H9 (cell line): Measurements from ENCODE around the gene DTNB. TPM values are rescaled to one million over a fixed set of nuclear protein-coding genes. Genes with fewer than 3 reads are reported as not detected.

Source experiments
- DNase-seq: peaks from one replicate; pipeline ENCODE4 v3.0.0-alpha.2; 2017
- H2AFZ ChIP-seq: one replicate; pipeline ENCODE4 v1.6.1; 2013; ENCODE audit warnings: mild to moderate bottlenecking, low read length, control low read depth, moderate library complexity
- H2AK5ac ChIP-seq: 2 replicates; pipeline ENCODE4 v1.6.1; 2013; ENCODE audit warnings: low read length, control low read depth, mixed read lengths; ENCODE audit not compliant: insufficient read length
- H2BK120ac ChIP-seq: one replicate; pipeline ENCODE4 v1.6.1; 2013; ENCODE audit warnings: low read depth, mild to moderate bottlenecking, low read length, control low read depth, inconsistent platforms; ENCODE audit not compliant: poor library complexity, severe bottlenecking
- H2BK12ac ChIP-seq: 2 replicates; pipeline ENCODE4 v1.6.1; 2013; ENCODE audit warnings: low read length, control low read depth, mixed read lengths, low read depth; ENCODE audit not compliant: insufficient read length
- H2BK15ac ChIP-seq: 2 replicates; pipeline ENCODE4 v1.6.1; 2013; ENCODE audit warnings: low read depth, low read length, control low read depth
- H2BK20ac ChIP-seq: one replicate; pipeline ENCODE4 v1.6.1; 2013; ENCODE audit warnings: low read depth, mild to moderate bottlenecking, low read length, control low read depth, inconsistent platforms; ENCODE audit not compliant: poor library complexity, severe bottlenecking
- H2BK5ac ChIP-seq: 2 replicates; pipeline ENCODE4 v1.6.1; 2013; ENCODE audit warnings: low read length, control low read depth, mixed read lengths; ENCODE audit not compliant: insufficient read length
- H3K14ac ChIP-seq: 2 replicates; pipeline ENCODE4 v1.6.1; 2013; ENCODE audit warnings: low read length, control low read depth; ENCODE audit not compliant: insufficient read depth
- H3K18ac ChIP-seq: 2 replicates; pipeline ENCODE4 v1.6.1; 2013; ENCODE audit warnings: low read depth, mild to moderate bottlenecking, mixed read lengths, low read length, control low read depth; ENCODE audit not compliant: insufficient read length
- H3K23ac ChIP-seq: 2 replicates; pipeline ENCODE4 v1.6.1; 2013; ENCODE audit warnings: low read length, control low read depth, mixed read lengths, low read depth; ENCODE audit not compliant: insufficient read length
- H3K23me2 ChIP-seq: 2 replicates; pipeline ENCODE4 v1.6.1; 2013; ENCODE audit warnings: low read depth, mild to moderate bottlenecking, mixed read lengths, low read length, control low read depth; ENCODE audit not compliant: insufficient read length, poor library complexity, severe bottlenecking
- H3K27ac ChIP-seq: 2 replicates; pipeline ENCODE4 v1.5.1; 2013; ENCODE audit warnings: low read length, control low read depth, mixed read lengths, low read depth; ENCODE audit not compliant: insufficient read length
- H3K27me3 ChIP-seq: 2 replicates; pipeline ENCODE4 v1.6.1; 2013; ENCODE audit warnings: low read length, control low read depth, inconsistent platforms; ENCODE audit not compliant: insufficient read depth
- H3K4ac ChIP-seq: 2 replicates; pipeline ENCODE4 v1.6.1; 2013; ENCODE audit warnings: low read depth, mild to moderate bottlenecking, control low read depth, inconsistent platforms, low read length, moderate library complexity
- H3K4me1 ChIP-seq: 2 replicates; pipeline ENCODE4 v1.6.1; 2013; ENCODE audit warnings: low read length, control low read depth, inconsistent platforms; ENCODE audit not compliant: insufficient read depth
- H3K4me2 ChIP-seq: 2 replicates; pipeline ENCODE4 v1.6.1; 2013; ENCODE audit warnings: low read length, control low read depth, mixed read lengths; ENCODE audit not compliant: insufficient read length, insufficient read depth
- H3K56ac ChIP-seq: 2 replicates; pipeline ENCODE4 v1.6.1; 2013; ENCODE audit warnings: low read depth, mild to moderate bottlenecking, mixed read lengths, low read length, control low read depth; ENCODE audit not compliant: insufficient read length
- H3K79me1 ChIP-seq: 2 replicates; pipeline ENCODE4 v1.6.1; 2013; ENCODE audit warnings: low read depth, mild to moderate bottlenecking, moderate library complexity, low read length, control low read depth, inconsistent platforms; ENCODE audit not compliant: insufficient read depth, poor library complexity, severe bottlenecking
- H3K79me2 ChIP-seq: 2 replicates; pipeline ENCODE4 v1.6.1; 2013; ENCODE audit warnings: low read length, control low read depth, inconsistent platforms; ENCODE audit not compliant: insufficient read depth
- H3K9ac ChIP-seq: 2 replicates; pipeline ENCODE4 v1.6.1; 2013; ENCODE audit warnings: low read length, control low read depth, mixed read lengths; ENCODE audit not compliant: insufficient read length; ENCODE audit errors: extremely low read depth
- H3K9me3 ChIP-seq: one replicate; pipeline ENCODE4 v1.6.1; 2013; ENCODE audit warnings: low read depth, low read length, inconsistent platforms; ENCODE audit not compliant: control insufficient read depth
- H3T11ph ChIP-seq: one replicate; pipeline ENCODE4 v1.6.1; 2013; ENCODE audit warnings: mild to moderate bottlenecking, low read length, control low read depth, inconsistent platforms
- H4K20me1 ChIP-seq: one replicate; pipeline ENCODE4 v1.6.1; 2013; ENCODE audit not compliant: control insufficient read depth, insufficient read length, insufficient read depth
- H4K5ac ChIP-seq: 2 replicates; pipeline ENCODE4 v1.6.1; 2013; ENCODE audit warnings: low read depth, mild to moderate bottlenecking, mixed read lengths, low read length, control low read depth; ENCODE audit not compliant: insufficient read length
- H4K8ac ChIP-seq: replicated peaks from 2 replicates; pipeline ENCODE4 v1.6.1; 2013; ENCODE audit warnings: low read length, control low read depth, mixed read lengths, low read depth; ENCODE audit not compliant: insufficient read length
- H4K91ac ChIP-seq: 2 replicates; pipeline ENCODE4 v1.6.1; 2013; ENCODE audit warnings: low read depth, mild to moderate bottlenecking, moderate library complexity, mixed read lengths, low read length, control low read depth; ENCODE audit not compliant: insufficient read length
- H3K27ac Mint-ChIP-seq, 3 experiments: 2 replicates in 2 of 3; 3 replicates in 1 of 3; pipeline ENCODE4 v1.8.0; 2020 to 2021; ENCODE audit warnings: mixed read lengths in 3 of 3, mild to moderate bottlenecking in 1 of 3, moderate library complexity in 1 of 3
- H3K27me3 Mint-ChIP-seq: 2 replicates; pipeline ENCODE4 v1.8.0; 2021; ENCODE audit warnings: low read depth, mild to moderate bottlenecking, moderate library complexity, mixed read lengths
- H3K36me3 Mint-ChIP-seq, 3 experiments: 2 replicates in 2 of 3; 3 replicates in 1 of 3; pipeline ENCODE4 v1.8.0; 2020 to 2021; ENCODE audit warnings: low read depth in 3 of 3, mixed read lengths in 3 of 3; ENCODE audit not compliant: insufficient read depth in 1 of 3
- H3K4me1 Mint-ChIP-seq, 2 experiments: 2 replicates each; pipeline ENCODE4 v1.8.0; 2020; ENCODE audit warnings: mixed read lengths in 2 of 2
- H3K4me3 Mint-ChIP-seq, 2 experiments: 2 replicates in 1 of 2; 3 replicates in 1 of 2; pipeline ENCODE4 v1.8.0; 2020 to 2021; ENCODE audit warnings: mild to moderate bottlenecking in 2 of 2, mixed read lengths in 2 of 2, moderate library complexity in 1 of 2
- H3K9me3 Mint-ChIP-seq, 2 experiments: 2 replicates in 1 of 2; 3 replicates in 1 of 2; pipeline ENCODE4 v1.8.0; 2020; ENCODE audit warnings: mild to moderate bottlenecking in 2 of 2, mixed read lengths in 2 of 2, moderate library complexity in 1 of 2
- CTCF ChIP-seq: fragments of 200-600 bp; sonication (generic); conservative IDR thresholded peaks from 3 replicates; pipeline ENCODE4 v1.8.0; 2021; ENCODE audit warnings: antibody characterized with exemption, mild to moderate bottlenecking
- WGBS: extraction: QIAGEN DNeasy Blood & Tissue Kit; methylation state at CpG from one replicate; pipeline ENCODE4 v1.1.7; 2013; ENCODE audit warnings: missing lambda C conversion rate, low lambda C conversion rate, mixed read lengths; ENCODE audit not compliant: insufficient read length; ENCODE audit errors: extremely low coverage; 5-methylcytosine and 5-hydroxymethylcytosine counted together
- total RNA-seq: library from RNA; stranded (reverse); gene quantifications from 2 replicates; pipeline ENCODE4 v1.2.1, GENCODE V29; 2021

The DTNB gene
- total RNA-seq, 1 experiment from 2014 or later = 26.7 TPM

GRCh38 chr2:25367296-25367695 is 306.1 kb downstream of the DTNB start:
- H4K91ac ChIP-seq = no peak overlapping the region
- no peaks in the 10 kb centered on the region; the same call in 1 of the 2 replicates for H3K4me1 ChIP-seq
- no peak overlapping the region for H4K8ac ChIP-seq
- H3K56ac ChIP-seq = no peak overlapping the region
- Mint-ChIP-seq H3K4me3 (no peak overlapping the region), H3K36me3 (no peaks in the 10 kb centered on the region), H3K9me3 (no peaks in the 10 kb centered on the region), H3K27me3 (peaks cover 53% of the 10 kb centered on the region), H3K4me1 (peaks cover 19 to 29% of the 10 kb centered on the region in 2 experiments), H3K27ac (no peak overlapping the region)
- H3K23ac ChIP-seq = no peak overlapping the region
- no peak overlapping the region for H3K4me2 ChIP-seq
- peaks cover 2% of the 10 kb centered on the region; the same call in 1 of the 2 replicates for H3K27me3 ChIP-seq
- no CpG with 5 or more reads among the region's 9 CpGs for WGBS
- H3K79me2 ChIP-seq = no peaks in the 10 kb centered on the region
- no peak overlapping the region for H2BK20ac ChIP-seq
- TF ChIP-seq CTCF = no peak
- no peak overlapping the region for H2BK12ac ChIP-seq
- no peak overlapping the region for H3K4ac ChIP-seq
- no peak overlapping the region for H2BK120ac ChIP-seq
- H3K14ac ChIP-seq = no peak overlapping the region
- H4K20me1 ChIP-seq = no peaks in the 10 kb centered on the region
- no peak overlapping the region for H3K9ac ChIP-seq
- H4K5ac ChIP-seq = no peak overlapping the region
- no peak overlapping the region for H3K18ac ChIP-seq
- no peak overlapping the region for H2AFZ ChIP-seq
- no peaks in the 10 kb centered on the region for H3K9me3 ChIP-seq
- no peak for DNase-seq
- H3K27ac ChIP-seq = no peak overlapping the region
- no peak overlapping the region for H2BK5ac ChIP-seq
- H3T11ph ChIP-seq = no peak overlapping the region
- no peak overlapping the region for H2BK15ac ChIP-seq
- H2AK5ac ChIP-seq = no peak overlapping the region
- no peaks in the 10 kb centered on the region for H3K23me2 ChIP-seq
- no peaks in the 10 kb centered on the region for H3K79me1 ChIP-seq
